Ectodermal cell (in vitro differentiated cells): ENCODE measurements around the gene KIF23.

ENCODE experiments used
- H3K27ac ChIP-seq: 2 replicates; pipeline ENCODE4 v1.7.0; 2013; ENCODE audit warnings: mild to moderate bottlenecking, low read depth, low read length; ENCODE audit not compliant: insufficient read depth, poor library complexity, severe bottlenecking
- H3K27me3 ChIP-seq: 2 replicates; pipeline ENCODE4 v1.7.0; 2013; ENCODE audit warnings: mild to moderate bottlenecking, low read length; ENCODE audit not compliant: insufficient read depth, control insufficient read depth, poor library complexity, severe bottlenecking
- H3K36me3 ChIP-seq: one replicate; pipeline ENCODE4 v1.7.0; 2013; ENCODE audit warnings: low read length; ENCODE audit not compliant: control insufficient read depth, insufficient read depth
- H3K4me1 ChIP-seq: one replicate; pipeline ENCODE4 v1.7.0; 2013; ENCODE audit warnings: low read length; ENCODE audit not compliant: control insufficient read depth, insufficient read depth
- H3K4me3 ChIP-seq: 2 replicates; pipeline ENCODE4 v1.7.0; 2013; ENCODE audit warnings: low read depth, low read length, control low read depth; ENCODE audit not compliant: insufficient read depth
- H3K9me3 ChIP-seq: 2 replicates; pipeline ENCODE4 v1.7.0; 2013; ENCODE audit warnings: mild to moderate bottlenecking, low read length, moderate library complexity; ENCODE audit not compliant: control insufficient read depth
- WGBS, 2 experiments: methylation state at CpG; one replicate each; pipeline ENCODE4 v1.1.7; 2013; ENCODE audit warnings: missing lambda C conversion rate in 2 of 2; 5-methylcytosine and 5-hydroxymethylcytosine counted together

Gene KIF23

DNA sequence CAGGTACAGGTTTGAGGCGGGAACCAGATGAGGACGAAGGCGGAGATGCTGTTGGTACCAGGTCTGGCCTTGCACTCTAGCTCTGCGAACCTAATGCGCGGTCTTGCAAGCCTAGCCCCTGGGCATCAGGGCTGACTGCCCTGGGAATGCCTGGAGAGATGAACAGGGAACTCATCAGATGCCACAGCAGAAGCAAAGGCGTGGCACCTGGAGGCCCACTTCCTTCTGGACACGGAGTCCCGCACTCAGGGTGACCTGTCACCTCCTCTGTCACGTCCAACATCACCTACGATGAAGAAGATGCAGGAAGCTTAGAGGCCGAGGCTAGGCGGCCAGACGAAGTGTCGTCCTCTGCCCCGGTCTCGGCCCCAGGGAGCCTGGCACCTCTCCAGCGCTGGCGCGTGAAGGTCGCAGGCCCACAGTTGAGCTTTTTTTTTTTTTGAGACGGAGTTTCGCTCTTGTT lies 47.9 kb downstream of the KIF23 start:
- H3K4me3 ChIP-seq: no peak overlapping the region
- H3K36me3 ChIP-seq: no peaks in the 10 kb centered on the region
- peaks cover 8% of the 10 kb centered on the region for H3K4me1 ChIP-seq
- H3K9me3 ChIP-seq: no peaks in the 10 kb centered on the region
- 93 to 95% methylated on average over 23 of the region's 23 CpGs for WGBS, 2 experiments
- H3K27me3 ChIP-seq: no peaks in the 10 kb centered on the region
- no peak overlapping the region for H3K27ac ChIP-seq

- Histone ChIP-seq H3K4me1 (peaks cover 8% of the 10 kb centered on the region), H3K27me3 (no peaks in the 10 kb centered on the region), H3K36me3 (no peaks in the 10 kb centered on the region), H3K4me3 (peak overlapping the region; percentile 10), H3K27ac (peak overlapping the region; percentile 76), H3K9me3 (no peaks in the 10 kb centered on the region)
- WGBS, 2 experiments: 18% methylated on average over 46 of the region's 46 CpGs
Observed at GRCh38 chr15:69462493-69463181, 48.5 kb downstream of the KIF23 start.

DNA sequence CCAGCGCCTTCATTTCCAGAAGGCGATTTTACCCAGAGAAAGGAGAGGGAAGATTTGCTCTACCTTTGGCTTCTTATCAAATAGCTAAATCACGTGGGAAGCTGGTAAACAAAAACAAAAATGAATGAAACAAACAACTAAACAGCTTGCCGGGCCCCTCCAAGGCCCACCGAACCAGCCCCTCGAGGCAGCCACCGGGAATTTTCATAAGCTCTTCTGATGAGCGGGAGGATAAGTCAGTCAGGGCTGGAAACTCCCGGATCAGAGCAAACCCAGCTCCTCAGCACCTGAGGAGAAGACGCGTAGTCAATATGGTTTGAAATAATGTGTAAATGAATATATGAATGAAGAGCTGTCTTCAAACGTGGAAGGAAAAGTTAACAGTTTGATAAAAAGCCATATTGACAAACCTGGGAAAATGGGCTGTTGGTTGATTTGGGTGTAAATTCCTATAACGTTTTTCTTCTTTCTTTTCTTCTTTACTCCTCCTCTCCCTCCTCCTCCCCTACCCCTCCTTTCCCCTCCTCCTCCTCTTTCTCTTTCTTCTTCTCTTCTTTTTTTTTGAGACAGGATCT lies 49.1 kb downstream of the KIF23 start:
- WGBS, 2 experiments: 76 to 80% methylated on average over 13 of the region's 13 CpGs
- H3K9me3 ChIP-seq: no peaks in the 10 kb centered on the region
- no peaks in the 10 kb centered on the region for H3K36me3 ChIP-seq
- no peaks in the 10 kb centered on the region for H3K27me3 ChIP-seq
- peaks cover 8% of the 10 kb centered on the region for H3K4me1 ChIP-seq
- H3K4me3 ChIP-seq: peak overlapping the region; percentile 10
- peak overlapping the region; percentile 76 for H3K27ac ChIP-seq

DNA sequence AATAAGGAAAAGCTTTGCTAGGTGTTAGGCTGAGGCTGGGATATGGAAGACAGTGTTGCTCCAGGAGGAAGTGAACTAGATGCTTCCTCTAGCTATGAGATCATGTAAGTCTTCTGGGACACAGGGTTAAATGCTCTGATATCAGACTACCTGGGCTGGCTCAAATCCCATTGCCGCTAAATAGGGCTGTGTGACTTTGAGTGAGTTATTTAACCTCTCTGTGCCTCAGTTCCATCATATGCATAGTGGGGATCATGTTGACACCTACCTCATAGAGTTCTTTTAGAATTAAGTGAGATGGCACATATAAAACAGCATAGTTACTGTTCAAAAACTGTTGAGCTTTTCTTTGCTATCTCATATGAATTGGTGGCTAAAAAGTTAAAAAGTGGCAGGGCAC lies 51.1 kb downstream of the KIF23 start:
- Histone ChIP-seq H3K36me3 (no peaks in the 10 kb centered on the region), H3K4me3 (no peak overlapping the region), H3K9me3 (no peaks in the 10 kb centered on the region), H3K27me3 (no peaks in the 10 kb centered on the region), H3K27ac (no peak overlapping the region), H3K4me1 (peaks cover 15% of the 10 kb centered on the region)
- 95 to 100% methylated on average over 1 of the region's 1 CpG for WGBS, 2 experiments

DNA sequence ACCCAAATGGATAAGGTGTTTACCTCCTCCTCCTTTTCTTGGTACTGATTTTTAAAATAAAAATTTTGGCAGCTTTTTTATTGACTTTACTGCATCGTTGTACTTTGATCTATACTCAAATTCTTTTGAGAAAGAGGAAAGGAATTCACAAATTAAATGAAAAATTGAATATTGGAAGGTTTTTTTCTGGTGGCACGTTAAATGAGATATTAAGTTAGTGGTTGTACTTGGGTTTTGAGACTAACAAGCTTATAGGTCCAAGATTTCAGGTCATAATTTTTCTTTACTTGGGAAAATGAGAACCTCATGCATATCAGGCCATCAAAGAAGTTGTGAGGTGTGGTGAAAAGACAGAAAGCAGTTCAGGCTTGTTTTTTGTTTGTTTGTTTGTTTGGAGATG lies 52.6 kb downstream of the KIF23 start:
- Histone ChIP-seq H3K27me3 (no peaks in the 10 kb centered on the region), H3K4me3 (no peak overlapping the region), H3K27ac (no peak overlapping the region), H3K4me1 (peaks cover 15% of the 10 kb centered on the region), H3K9me3 (no peaks in the 10 kb centered on the region), H3K36me3 (no peaks in the 10 kb centered on the region)
- 89 to 100% methylated on average over 2 of the region's 2 CpGs for WGBS, 2 experiments

- no peaks in the 10 kb centered on the region for H3K36me3 ChIP-seq
- peaks cover 15% of the 10 kb centered on the region for H3K4me1 ChIP-seq
- no peak overlapping the region for H3K27ac ChIP-seq
- no peaks in the 10 kb centered on the region for H3K27me3 ChIP-seq
- no peak overlapping the region for H3K4me3 ChIP-seq
- WGBS, 2 experiments: 84 to 90% methylated on average over 11 of the region's 11 CpGs
- no peaks in the 10 kb centered on the region for H3K9me3 ChIP-seq
Observed at GRCh38 chr15:69467636-69468035, 53.5 kb downstream of the KIF23 start.

DNA sequence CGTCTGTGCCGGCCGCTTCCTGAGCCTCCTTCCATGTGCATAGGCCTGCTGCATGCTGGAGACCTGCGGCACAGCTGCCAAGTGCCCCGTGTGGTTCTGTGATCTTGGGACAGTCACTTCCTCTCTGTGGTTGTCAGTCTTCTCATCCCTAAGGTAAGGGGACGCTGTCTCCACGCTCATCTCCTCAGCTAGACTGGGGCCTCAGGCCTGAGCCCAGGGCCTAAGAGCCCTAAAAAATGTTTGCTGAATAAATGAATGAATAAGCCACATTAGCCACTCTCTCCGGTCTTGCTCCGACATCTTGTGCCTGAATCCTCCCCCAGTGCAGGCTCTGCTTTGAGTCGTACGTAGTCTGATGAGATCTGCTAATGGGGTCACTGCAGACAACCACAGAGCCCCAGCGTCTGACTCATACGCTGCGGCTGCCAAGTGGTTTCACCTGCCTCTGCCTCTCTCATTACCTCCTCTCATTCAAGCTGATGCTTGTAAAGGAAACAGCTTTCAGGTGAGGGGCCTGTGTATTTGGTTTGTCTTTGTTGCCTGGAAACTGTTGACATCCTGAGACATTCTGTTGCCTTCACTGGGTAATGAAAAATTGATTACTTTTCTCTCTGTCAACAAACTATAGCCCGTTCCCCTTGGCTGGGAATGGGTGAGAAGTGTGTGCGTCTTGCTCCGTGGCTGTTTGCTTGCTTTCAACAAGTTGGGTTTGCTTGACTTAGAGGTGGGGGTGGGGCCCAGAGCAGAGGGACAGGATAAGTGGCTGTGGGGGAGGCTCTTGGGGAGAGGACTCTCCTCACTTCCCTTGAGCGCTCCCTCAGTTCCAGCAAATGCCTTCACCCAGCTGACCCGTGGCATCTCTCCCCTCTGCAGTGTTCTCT lies 54.3 kb downstream of the KIF23 start:
- Histone ChIP-seq H3K4me1 (peaks cover 9% of the 10 kb centered on the region), H3K27me3 (no peaks in the 10 kb centered on the region), H3K9me3 (no peaks in the 10 kb centered on the region), H3K36me3 (no peaks in the 10 kb centered on the region), H3K4me3 (no peak overlapping the region), H3K27ac (no peak overlapping the region)
- 90 to 93% methylated on average over 19 of the region's 19 CpGs for WGBS, 2 experiments

- no peaks in the 10 kb centered on the region for H3K27me3 ChIP-seq
- no peaks in the 10 kb centered on the region for H3K36me3 ChIP-seq
- no peak overlapping the region for H3K27ac ChIP-seq
- 95 to 96% methylated on average over 8 of the region's 8 CpGs for WGBS, 2 experiments
- H3K4me3 ChIP-seq: no peak overlapping the region
- peaks cover 7% of the 10 kb centered on the region for H3K4me1 ChIP-seq
- no peaks in the 10 kb centered on the region for H3K9me3 ChIP-seq
Observed at GRCh38 chr15:69469467-69470201, 55.5 kb downstream of the KIF23 start.

- Histone ChIP-seq H3K27ac (no peak overlapping the region), H3K9me3 (no peaks in the 10 kb centered on the region)
- 94 to 96% methylated on average over 5 of the region's 5 CpGs for whole genome bisulfite sequencing, 2 experiments
Observed at GRCh38 chr15:69472046-69472445, 57.9 kb downstream of the KIF23 start.

More at GRCh38 chr15:69472046-69472445, 57.9 kb downstream of the KIF23 start:
- Histone ChIP-seq H3K4me3 (no peak overlapping the region), H3K4me1 (peaks cover 7% of the 10 kb centered on the region), H3K27me3 (no peaks in the 10 kb centered on the region), H3K36me3 (no peaks in the 10 kb centered on the region)
